DMS 273 (cell line): ENCODE measurements around the gene KAT6B.

Experiments used
- DNase-seq: peaks from one replicate; lab custom pipeline; 2025; ENCODE audit not compliant: unreplicated experiment; lab: John Stamatoyannopoulos, UW

Gene KAT6B

DNA sequence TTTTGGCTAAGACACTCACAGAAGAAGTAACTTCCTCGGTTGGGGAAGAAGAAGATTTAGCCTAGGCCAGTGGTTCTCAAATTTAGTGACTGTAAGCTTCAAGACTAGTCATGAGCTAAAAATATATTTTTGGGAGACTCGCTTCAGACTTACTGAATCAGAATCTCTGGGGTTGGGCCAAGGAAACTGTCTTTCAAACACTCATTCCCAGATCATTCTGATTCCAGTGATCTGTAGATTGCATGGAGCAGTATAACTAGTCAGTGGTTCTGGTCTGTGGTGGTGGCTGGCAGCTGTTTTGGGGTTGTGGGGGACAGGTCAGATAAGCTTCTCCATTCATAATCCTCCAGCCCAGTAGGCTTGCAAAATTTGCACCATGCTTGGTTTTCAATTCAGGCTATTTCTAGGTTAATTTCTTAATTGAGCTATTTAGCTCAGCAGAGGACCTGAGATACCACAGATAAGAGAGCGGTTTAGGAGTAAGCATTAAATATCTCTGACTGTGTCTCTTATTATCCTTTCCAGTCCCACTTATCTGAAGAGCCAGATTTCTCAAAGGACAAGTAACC is 3.8 kb upstream of the KAT6B start:
- DNase-seq: no peak

DNA sequence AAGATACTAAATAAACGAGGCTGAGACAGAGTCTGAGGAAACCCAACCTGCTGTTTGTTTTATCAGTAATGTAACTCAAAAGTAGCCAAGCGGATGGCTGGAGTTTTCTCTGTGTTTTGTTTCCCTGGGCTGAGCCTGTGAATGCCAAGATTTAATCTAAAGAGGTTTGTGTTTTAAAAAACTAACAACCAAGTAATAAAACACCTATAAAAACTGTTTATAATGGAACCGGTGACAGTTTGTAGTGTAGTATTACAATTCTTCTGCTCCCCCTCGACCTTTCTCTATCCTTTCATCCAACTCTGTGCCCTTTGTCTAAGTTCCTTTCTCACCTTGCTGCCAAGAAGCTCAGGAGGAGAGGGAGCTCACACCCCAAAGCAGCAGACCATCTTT is 2.6 kb upstream of the KAT6B start:
- peak; percentile 10 for DNase-seq

DNA sequence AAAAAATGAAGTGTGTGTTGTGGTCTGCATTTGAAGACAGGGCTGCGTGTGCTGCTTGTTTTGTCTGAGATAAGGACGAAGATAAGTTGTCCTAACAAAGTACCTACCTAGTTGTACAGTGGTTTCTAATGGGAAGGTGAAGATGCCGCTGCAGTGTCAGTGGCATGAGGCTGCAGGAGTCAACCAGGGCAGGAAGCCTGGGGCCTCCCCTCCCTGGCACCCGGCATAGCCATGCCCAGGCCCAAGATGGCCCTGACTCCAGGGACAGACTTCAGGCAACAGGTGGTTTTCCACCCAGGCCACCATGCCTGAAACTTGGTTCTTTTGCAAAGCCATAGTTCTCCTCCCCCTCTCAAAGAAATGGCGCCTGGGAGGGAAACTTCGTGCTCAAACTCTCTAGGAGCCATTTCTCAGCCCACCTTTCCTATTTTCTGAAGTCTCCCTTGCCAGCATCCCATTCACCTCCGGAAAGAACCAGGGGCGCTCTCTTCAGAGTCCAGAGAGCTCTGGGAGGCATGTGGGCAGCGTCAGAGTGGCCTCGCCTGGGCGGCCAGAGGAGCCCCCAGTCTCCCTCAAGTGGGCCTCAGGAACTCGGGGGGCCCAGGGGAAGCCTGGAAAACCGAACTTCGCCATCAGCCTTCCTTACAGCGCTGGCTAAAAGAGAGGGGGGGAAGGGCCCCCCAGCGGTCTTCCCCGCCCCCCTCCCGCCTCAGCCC is 2.1 kb upstream of the KAT6B start:
- DNase-seq: peak; percentile 12

DNA sequence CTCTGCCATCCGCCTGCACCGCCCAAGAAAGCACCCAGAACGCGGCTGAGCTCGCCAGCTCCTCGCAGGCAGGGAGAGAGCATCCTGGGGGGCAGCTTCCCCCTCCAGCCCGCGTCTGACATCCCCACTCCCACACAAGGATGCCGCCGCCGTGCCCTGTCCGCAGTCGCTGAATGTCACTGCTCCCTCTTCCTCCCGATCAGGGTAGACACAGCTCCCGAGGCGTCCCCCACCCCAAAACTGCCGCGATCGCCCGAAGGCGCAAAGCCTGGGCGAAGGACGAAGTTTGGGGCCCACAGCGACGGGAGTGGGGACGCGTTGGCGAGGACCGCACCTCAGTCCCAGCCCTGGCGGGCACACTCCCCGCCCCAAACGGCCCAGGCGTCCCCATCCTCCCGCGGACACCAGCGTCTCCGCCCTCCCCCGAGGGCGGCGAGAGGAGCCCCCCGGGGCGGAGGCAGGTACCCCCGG is 1.5 kb upstream of the KAT6B start:
- peak; percentile 65 for DNase-seq

DNA sequence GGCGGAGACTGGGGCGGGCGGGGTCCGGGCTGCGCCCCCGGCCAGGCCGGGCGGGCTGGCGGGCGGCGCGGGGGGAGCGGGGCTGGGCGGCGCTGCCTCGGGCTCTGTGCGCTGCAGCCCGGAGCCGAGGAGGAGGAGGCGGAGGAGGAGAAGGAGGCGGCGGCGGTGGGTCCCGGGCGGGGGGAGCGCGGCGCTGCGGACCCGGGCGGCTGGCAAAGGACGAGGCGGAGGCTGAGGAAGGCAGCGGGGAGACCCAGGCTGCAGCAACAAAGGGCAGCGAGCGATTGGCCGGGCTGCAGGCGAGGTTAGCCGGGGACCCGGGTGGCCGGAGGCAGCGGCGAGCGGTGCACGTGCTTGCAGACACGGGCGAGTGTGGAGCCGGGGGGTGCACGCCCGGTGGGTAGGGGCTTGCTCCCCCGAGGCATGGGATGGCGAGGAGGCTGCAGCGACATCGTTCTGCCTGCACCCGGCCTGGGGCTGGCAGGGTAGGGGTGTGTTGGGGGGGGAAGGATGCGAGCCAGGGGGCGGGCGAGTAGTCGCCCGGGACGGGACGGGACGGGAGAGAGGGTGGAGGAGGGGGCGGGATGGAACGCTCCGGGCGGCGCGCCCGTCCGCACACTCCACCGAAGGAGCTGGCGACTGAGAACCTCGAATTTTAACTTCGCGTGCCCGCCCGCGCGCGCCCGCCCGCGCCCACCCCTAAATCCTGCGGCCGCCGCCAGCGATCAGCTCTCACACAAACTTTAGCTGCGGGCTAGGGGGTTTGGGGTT is 844 bp upstream of the KAT6B start:
- DNase-seq: peak; percentile 69

DNA sequence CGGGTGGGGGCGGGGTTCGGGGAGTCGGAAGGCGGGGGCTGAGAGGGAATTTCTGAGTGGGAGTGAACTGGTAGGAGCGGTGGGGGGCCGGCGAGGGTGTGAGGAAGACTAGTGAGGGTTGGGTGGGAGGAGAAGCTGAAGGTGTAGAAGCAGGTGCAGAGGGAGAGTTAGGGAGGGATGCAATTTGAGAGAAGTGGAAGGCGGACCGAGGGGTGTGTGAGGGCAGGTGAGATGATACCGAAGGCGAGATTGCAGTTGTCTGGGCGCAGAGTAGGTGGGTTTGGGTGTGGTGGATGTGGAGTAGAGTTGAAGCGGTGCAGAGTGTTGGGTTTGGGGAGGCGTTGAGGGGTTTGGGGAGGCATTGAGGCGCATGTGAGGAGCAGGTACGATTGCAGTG is 643 bp downstream of the KAT6B start:
- no peak for DNase-seq

DNA sequence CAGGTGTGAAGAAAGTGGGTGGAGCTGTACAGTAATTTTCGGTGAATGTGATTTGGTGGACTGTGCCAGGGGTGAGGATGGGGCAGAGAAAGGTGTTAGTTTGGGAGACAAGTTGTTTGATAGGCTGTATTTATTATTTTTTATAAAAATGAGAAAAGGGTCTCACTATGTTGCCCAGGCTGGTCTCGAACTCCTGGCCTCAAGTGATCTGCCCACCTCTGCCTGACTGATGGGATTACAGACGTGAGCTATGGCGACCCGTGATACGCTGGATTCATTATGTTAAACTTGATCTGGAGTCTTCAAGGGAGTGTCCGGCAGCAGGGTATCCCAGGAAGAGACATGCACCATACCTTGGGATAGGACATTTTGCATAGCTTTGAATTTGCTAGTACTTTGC is 1.3 kb downstream of the KAT6B start:
- no peak for DNase-seq

DNA sequence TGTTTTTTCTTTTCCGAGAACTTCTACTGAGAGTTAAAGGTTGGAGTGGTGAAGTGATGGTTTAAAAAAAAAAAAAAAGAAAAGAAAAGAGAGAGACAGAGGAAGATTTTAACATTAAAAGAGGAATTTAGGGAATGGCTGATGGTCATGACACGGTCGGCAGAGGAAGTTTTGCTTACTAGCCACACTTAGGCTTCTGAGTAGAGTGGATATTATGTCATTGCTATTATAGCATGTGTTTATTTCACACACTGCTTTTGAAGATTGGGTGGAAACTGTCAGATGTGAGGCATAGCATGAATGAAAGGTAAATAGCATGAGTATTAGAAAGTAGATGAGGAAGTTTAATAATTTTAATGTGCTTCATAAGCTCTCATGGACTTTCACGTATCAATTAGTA is 2.5 kb downstream of the KAT6B start:
- DNase-seq: no peak

DNA sequence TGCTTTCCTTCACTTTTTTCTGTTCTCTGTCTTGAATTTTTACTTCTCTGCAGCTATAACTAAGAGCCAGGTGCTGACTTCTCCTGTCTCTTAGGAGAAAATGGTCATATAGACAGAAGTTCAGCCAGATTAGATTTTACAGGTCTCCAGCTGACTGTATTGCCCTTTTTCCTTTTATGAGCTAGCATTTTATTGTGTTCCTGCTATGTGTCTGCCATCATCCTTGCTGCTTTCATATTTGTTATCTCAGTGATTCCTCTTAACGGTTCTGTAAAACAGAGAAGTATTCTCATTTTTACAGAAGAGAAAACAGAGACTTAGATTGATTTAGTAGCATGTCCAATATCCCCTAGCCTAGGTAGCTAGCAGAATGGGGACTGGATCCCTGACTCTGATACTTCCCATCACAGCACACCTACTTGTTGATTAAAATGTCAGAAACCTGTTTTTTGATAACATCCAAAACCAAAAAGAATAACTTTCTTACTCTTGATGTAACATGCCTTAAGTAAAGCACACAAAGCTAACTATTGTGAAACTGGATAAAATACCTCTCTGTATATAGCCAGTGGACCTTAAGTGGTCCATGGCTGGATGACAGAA is 5.2 kb downstream of the KAT6B start:
- no peak for DNase-seq

DNA sequence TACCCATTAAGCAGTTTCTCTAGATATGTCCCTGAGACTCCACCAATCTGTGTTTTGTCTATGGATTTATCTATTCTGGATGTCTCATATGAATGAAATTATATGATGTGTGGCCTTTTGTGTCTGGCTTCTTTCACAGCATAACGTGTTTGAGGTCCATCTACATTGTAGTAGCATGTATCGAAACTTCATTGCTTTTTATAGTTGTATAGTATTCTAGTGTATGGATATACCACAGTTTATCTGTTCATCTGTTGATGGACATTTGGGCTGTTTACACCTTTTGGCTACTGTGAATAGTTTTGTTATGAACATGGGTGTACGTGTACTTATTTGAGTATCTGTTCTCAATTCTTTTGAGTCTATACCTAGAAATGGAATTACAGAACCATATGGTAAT is 9.6 kb downstream of the KAT6B start:
- no peak for DNase-seq

DNA sequence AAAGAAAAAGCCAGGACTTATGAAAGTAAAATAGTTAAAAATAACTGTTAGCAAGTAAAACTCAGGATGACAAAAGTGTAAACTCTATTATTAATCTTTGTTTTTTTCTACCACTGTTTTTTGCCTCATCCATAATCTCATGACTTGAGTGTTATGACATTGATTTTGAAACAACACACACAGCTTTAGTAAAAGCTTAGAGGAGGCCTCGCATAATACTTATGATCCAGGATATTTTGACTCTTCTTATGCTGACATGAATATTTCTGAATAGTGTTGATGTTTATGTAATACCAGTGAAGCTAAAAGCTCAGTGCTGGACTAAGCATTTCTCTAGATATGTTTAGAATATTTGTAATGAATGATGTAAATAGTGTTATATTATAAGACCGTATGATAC is 10.5 kb downstream of the KAT6B start:
- no peak for DNase-seq

DNA sequence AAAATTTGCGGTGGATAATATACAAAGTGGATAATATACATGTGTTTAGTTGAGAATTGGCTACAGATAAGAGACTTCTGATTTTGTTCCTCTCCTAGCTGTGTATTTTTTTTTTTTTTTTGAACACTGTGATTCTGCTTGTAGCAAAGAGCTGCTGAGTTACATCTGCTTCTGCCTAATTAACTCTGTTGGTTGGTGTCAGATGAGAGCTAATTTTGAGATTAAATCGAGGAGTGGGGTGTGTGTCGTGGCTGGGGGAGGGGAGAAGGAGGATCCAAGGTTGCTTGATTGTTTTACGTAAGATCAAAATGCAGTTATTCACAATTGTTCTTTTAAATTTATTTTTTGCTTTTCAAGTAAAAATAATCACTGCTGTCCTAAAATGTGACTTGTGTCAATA is 11.3 kb downstream of the KAT6B start:
- DNase-seq: peak; percentile 16

DNA sequence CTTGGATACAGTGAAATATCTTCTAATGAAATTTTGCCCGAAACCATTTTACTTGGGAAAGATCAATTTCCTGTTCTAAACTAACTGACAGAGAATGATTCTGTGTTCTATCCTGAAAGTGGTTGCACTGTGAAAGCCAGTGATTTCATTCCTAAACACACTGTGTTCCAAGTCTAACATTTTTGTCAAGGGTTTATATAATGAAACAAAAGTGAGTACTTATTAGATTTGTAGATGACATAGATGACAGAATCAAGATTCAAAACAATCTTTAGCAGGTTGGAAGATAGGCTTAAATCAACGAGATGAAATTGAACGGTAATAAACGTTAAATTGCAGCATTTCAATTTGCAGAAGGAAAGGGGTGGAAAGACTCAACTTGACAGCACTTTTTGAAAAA is 13.3 kb downstream of the KAT6B start:
- DNase-seq: no peak

DNA sequence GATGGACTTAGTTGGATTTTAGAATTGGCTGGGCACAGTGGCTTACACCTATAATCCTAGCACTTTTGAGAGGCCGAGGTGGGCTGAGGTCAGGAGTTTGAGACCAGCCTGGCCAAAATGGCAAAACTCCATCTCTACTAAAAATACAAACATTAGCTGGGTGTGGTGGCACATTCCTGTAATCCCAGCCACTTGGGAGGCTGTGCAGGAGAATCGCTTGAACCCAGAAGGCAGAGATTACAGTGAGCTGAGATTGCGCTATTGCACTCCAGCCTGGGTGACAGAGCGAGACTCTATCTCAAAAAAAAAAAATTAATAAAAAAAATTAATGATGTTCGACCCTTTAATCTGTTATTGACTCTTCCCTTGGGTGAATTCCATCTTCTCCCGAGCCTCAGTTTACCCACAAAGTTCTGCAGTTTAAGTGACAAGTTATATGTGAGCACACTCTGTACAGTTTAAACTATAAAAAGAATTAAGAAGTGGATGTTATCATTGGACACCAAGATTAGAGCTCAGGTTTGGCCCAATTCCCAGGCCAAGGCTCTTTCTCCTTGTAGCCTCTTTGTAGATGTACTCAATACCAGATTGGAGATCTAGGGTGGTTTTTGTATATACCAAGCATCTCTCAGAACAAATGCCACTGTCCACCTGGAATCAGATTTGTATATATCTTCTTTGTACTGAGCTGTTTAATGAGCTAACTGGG is 15.0 kb downstream of the KAT6B start:
- DNase-seq: no peak

DNA sequence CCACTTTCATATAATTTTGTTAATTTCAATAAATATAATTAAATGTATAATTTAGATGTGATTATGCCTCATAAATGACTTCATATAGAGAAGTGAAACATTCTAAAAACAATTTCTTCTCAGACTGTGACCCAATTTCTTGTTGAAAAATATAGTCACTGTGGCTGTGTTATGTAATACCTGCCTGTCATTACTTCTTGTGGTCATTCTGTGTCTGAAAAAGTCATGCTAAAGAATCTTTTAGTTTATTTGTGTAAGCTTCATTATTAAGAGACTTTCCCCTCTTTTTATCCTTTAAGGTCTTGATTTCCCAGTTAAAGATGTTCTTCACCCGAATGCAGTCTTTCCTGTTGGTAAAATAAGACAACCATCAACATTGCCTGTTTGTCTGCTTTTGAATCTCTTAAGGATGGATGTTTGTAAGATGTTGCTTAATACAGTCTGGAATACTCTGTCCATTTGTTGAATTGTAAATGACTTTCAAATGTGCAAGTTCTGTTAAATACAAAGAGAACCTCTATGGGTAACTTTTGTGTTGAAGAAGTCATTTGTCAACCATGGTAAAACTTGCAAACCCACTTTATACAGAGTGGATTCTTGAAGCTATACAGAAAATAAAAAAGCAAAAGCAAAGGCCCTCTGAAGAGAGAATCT is 16.0 kb downstream of the KAT6B start:
- no peak for DNase-seq

DNA sequence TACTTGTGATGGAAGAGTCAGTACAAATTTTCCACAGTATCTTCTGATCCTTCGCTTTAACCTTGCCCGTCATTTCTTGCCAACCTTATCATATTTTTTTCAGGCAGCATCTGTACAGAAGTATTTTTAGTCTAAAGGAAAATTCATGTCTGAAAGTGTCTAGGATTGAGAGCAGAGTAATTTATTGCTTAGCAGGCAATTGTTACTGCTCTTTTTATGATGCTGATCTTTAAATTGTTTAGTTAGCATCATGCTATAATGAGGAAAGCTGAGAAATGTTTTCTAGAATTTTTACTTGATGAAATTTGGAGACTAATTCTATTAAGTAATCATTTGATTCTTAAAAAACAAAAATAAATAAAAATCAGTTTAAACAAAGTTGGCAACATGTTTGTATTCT is 20.6 kb downstream of the KAT6B start:
- no peak for DNase-seq

DNA sequence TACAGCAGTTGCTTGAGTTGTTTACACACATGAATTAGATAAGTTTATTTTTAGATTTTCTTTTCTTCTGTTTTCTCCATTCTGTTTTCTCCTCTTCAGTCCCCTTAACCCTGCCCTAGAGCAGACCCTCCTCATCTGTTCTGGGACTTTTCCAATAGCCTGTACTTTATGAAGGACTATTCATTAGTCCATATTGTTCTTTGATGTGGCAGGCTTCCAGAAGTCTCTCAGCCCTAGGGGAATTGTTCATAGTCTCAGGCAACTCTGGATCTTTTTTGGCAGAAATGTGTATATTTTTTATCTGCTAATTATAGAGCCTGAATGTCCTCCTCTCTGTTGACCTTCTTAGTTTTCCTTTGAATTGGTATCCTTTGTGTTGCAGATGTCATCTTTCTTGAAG is 25.4 kb downstream of the KAT6B start:
- peak; percentile 8 for DNase-seq

DNA sequence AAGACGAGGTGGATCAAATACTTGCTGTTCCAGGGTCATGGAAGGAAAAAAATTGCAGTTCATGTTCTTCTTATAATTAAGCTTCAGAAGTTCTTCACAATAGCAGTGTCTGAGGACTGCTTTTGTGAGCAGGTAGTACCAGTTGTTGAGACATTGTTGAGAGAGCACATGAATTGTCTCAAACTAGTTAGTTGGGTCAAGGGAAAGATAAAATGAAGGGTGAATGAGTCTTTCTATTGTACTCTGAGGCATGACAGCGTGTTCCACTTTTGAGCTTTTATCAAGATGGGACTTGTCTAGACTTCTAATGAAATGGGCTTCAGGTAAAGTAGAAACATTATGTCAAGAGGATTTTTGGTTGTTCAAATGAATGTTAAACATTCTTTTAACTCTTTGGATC is 26.0 kb downstream of the KAT6B start:
- peak; percentile 3 for DNase-seq

DNA sequence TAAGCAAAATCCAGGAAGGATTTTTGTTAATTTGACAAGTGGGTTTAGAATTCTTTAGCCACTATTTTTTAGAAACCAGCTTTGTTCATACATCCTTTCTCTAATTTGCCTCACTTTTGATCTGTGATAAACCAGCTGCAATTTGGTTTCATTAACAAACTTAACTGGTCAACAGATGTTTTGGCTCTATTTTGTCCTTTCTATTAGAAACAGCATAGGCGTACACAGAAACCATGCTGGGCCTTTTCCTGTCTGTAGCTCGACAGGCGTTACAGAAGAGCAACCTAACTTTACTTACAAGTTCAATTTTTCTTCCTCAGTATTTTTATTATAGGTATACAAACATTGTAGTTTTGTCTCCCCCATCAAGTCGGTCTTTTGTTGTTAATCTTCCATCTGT is 28.2 kb downstream of the KAT6B start:
- peak; percentile 39 for DNase-seq

DNA sequence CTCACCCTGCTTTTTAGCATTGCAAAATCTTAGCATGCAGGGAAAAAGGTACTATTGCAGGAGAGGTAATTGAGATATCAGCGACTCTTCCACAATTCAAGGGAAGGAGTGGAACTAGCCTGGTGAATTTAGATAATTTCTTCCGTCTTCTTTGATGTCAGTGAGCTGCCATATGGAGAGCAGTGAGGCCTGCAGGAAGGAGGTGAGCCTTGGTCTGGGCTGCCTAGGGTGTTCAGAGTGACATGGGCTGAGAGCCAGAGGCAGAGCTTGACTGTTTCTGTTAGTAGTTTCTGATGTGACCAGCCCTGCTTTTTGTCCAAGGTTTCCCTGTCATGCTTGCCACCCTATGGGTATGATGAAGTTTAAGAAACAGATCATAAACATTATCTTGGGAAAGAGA is 28.6 kb downstream of the KAT6B start:
- DNase-seq: peak; percentile 78

DNA sequence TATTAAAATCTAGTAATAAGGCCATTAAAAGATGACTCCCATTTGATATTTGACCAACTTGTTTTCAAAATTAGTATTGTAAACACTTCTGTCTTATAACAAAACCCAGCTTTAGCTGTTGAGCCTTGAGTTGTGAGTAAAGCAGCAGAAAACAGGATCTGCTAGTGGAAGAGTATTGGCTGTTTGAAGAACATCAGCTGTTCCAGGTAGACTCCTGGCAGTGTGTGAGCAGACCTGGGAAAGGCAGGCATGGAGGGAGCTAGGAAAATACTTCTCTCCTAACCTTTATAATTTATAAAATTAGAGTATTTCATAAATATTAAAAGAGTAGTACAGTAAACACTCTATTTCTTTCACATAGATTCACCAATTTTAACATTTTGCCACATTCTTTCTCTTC is 29.0 kb downstream of the KAT6B start:
- DNase-seq: no peak
